ENCODE results near the gene LHFPL6.

LHFPL6 gene

GRCh38 chr13:39419068-39419467, 183.9 kb downstream of the LHFPL6 start:
- no peak overlapping the region for H2AK5ac ChIP-seq (ENCODE audit: low read depth, low read length)
- H3K9me3 ChIP-seq (replicated peaks in 1 of 2; ENCODE audit: control insufficient read depth in 2 of 2, insufficient read depth in 1 of 2, low read depth in 1 of 2, low read length in 2 of 2): no peaks in the 10 kb centered on the region
- H3K23ac ChIP-seq (ENCODE audit: low read depth, low read length, poor library complexity): no peak overlapping the region
- no peak overlapping the region for H3K4ac ChIP-seq (ENCODE audit: low read length)
- H4K8ac ChIP-seq (ENCODE audit: low read depth, low read length): no peak overlapping the region
- no peak overlapping the region for H2BK120ac ChIP-seq (ENCODE audit: low read depth, low read length)
- H3K18ac ChIP-seq (ENCODE audit: low read length): no peak overlapping the region
- H3K4me2 ChIP-seq (ENCODE audit: insufficient read depth, low read length, poor library complexity, severe bottlenecking): no peak overlapping the region
- no peak overlapping the region for H2BK15ac ChIP-seq (ENCODE audit: low read length)
- H2AFZ ChIP-seq (ENCODE audit: low read length): peak overlapping the region; percentile 56
- H2BK5ac ChIP-seq (ENCODE audit: low read length): no peak overlapping the region
- no peak overlapping the region for H3K14ac ChIP-seq (ENCODE audit: low read length)
- no peak overlapping the region for H3K4me3 ChIP-seq (ENCODE audit: low read length in 2 of 2)
- no peak for DNase-seq (ENCODE audit: low spot score)
- no peaks in the 10 kb centered on the region for H3K36me3 ChIP-seq (replicated peaks in 1 of 2; ENCODE audit: control insufficient read depth in 2 of 2, insufficient read depth in 2 of 2, low read length in 2 of 2)
- H3K4me1 ChIP-seq (ENCODE audit: control insufficient read depth in 2 of 2, insufficient read depth in 1 of 2, low read depth in 1 of 2, low read length in 2 of 2): peaks cover 6 to 58% of the 10 kb centered on the region in 2 donors
- H4K91ac ChIP-seq (ENCODE audit: low read depth, low read length, poor library complexity): no peak overlapping the region
- no peaks in the 10 kb centered on the region for H3K79me1 ChIP-seq (ENCODE audit: low read depth, low read length)
- no peaks in the 10 kb centered on the region for H3K27me3 ChIP-seq (ENCODE audit: control insufficient read depth in 3 of 3, insufficient read depth in 3 of 3, low read depth in 1 of 3, low read length in 3 of 3)
- H3K9ac ChIP-seq (ENCODE audit: low read depth, low read length, poor library complexity): no peak overlapping the region
- no peak overlapping the region for H2BK12ac ChIP-seq (ENCODE audit: low read length)
- no peak overlapping the region for H3K27ac ChIP-seq (replicated peaks; ENCODE audit: low read length)

DNA sequence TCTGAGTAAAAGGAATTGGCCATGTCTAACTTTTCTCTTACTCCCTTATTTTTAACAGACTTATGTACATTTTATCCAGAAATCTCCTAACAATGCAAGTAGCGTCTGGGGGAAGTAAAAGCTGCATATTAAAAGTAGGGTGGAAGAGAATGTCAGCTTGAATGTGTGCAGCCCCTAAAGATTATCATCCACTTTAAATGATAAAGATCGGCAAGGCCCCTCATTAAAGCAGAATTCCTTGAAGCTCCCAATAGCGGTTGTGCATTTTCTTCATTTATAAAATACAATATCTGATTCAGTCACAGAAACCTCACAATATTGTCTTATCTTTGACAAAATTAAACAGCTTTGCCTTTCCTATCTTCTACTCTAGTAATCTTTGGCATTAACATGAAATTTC, 184.6 kb downstream of the LHFPL6 start:
- H3K18ac ChIP-seq (ENCODE audit: low read length): no peak overlapping the region
- peak overlapping the region; percentile 14 for H2AFZ ChIP-seq (ENCODE audit: low read length)
- H3K23ac ChIP-seq (ENCODE audit: low read depth, low read length, poor library complexity): no peak overlapping the region
- H3K4me3 ChIP-seq (ENCODE audit: low read length in 2 of 2): peak overlapping the region in 1 of 2 donors; percentile 9
- H3K27ac ChIP-seq (replicated peaks; ENCODE audit: low read length): peak overlapping the region; percentile 32
- H3K4ac ChIP-seq (ENCODE audit: low read length): no peak overlapping the region
- no peak overlapping the region for H2BK5ac ChIP-seq (ENCODE audit: low read length)
- no peak overlapping the region for H2BK15ac ChIP-seq (ENCODE audit: low read length)
- no peak overlapping the region for H2BK120ac ChIP-seq (ENCODE audit: low read depth, low read length)
- H4K8ac ChIP-seq (ENCODE audit: low read depth, low read length): no peak overlapping the region
- H3K79me1 ChIP-seq (ENCODE audit: low read depth, low read length): no peaks in the 10 kb centered on the region
- no peak for DNase-seq (ENCODE audit: low spot score)
- WGBS, 2 donors (ENCODE audit: extremely low coverage in 2 of 2, insufficient read length in 2 of 2, insufficient replicate concordance in 1 of 2): no CpG with 5 or more reads among the region's 3 CpGs
- H4K91ac ChIP-seq (ENCODE audit: low read depth, low read length, poor library complexity): no peak overlapping the region
- H3K27me3 ChIP-seq (ENCODE audit: control insufficient read depth in 3 of 3, insufficient read depth in 3 of 3, low read depth in 1 of 3, low read length in 3 of 3): no peaks in the 10 kb centered on the region
- H3K36me3 ChIP-seq (replicated peaks in 1 of 2; ENCODE audit: control insufficient read depth in 2 of 2, insufficient read depth in 2 of 2, low read length in 2 of 2): no peaks in the 10 kb centered on the region
- H3K9ac ChIP-seq (ENCODE audit: low read depth, low read length, poor library complexity): no peak overlapping the region
- peaks cover 6 to 60% of the 10 kb centered on the region in 2 donors for H3K4me1 ChIP-seq (ENCODE audit: control insufficient read depth in 2 of 2, insufficient read depth in 1 of 2, low read depth in 1 of 2, low read length in 2 of 2)
- no peak overlapping the region for H2BK12ac ChIP-seq (ENCODE audit: low read length)
- H3K4me2 ChIP-seq (ENCODE audit: insufficient read depth, low read length, poor library complexity, severe bottlenecking): no peak overlapping the region
- no peak overlapping the region for H3K14ac ChIP-seq (ENCODE audit: low read length)
- no peaks in the 10 kb centered on the region for H3K9me3 ChIP-seq (replicated peaks in 1 of 2; ENCODE audit: control insufficient read depth in 2 of 2, insufficient read depth in 1 of 2, low read depth in 1 of 2, low read length in 2 of 2)
- no peak overlapping the region for H2AK5ac ChIP-seq (ENCODE audit: low read depth, low read length)

DNA sequence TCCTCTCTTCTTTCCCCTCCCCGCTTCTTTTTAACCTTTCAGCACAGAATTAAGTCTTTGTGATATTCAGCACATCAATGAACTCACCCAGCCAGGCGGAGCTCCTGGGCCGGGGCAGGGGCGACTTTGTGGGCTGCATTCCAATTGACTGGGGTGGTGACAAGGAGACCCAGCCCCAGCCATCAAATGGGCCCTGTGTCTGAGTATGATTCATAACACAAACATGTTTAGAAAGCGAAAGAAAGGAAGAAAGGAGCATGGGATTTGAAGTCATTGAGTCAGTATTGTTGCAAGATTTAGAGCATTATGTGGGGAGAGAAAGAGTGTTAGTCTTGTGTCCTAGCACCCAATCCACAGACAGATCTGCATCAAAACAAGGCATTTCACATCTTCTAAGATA, 185.3 kb downstream of the LHFPL6 start:
- Histone ChIP-seq H3K4me3 (ENCODE audit: low read length in 2 of 2) (peak overlapping the region in 1 of 2 donors; percentile 22), H4K91ac (ENCODE audit: low read depth, low read length, poor library complexity) (no peak overlapping the region), H3K18ac (ENCODE audit: low read length) (no peak overlapping the region), H3K9ac (ENCODE audit: low read depth, low read length, poor library complexity) (no peak overlapping the region), H2BK15ac (ENCODE audit: low read length) (no peak overlapping the region), H2AFZ (ENCODE audit: low read length) (peak overlapping the region; percentile 27), H2AK5ac (ENCODE audit: low read depth, low read length) (no peak overlapping the region), H3K9me3 (replicated peaks in 1 of 2; ENCODE audit: control insufficient read depth in 2 of 2, insufficient read depth in 1 of 2, low read depth in 1 of 2, low read length in 2 of 2) (no peaks in the 10 kb centered on the region), H4K8ac (ENCODE audit: low read depth, low read length) (no peak overlapping the region), H3K27me3 (ENCODE audit: control insufficient read depth in 3 of 3, insufficient read depth in 3 of 3, low read depth in 1 of 3, low read length in 3 of 3) (no peaks in the 10 kb centered on the region), H3K36me3 (replicated peaks in 1 of 2; ENCODE audit: control insufficient read depth in 2 of 2, insufficient read depth in 2 of 2, low read length in 2 of 2) (no peaks in the 10 kb centered on the region), H3K23ac (ENCODE audit: low read depth, low read length, poor library complexity) (no peak overlapping the region), H3K4me1 (ENCODE audit: control insufficient read depth in 2 of 2, insufficient read depth in 1 of 2, low read depth in 1 of 2, low read length in 2 of 2) (peaks cover 6 to 60% of the 10 kb centered on the region in 2 donors), H3K14ac (ENCODE audit: low read length) (no peak overlapping the region), H2BK120ac (ENCODE audit: low read depth, low read length) (no peak overlapping the region), H3K27ac (replicated peaks; ENCODE audit: low read length) (peak overlapping the region; percentile 32), H2BK12ac (ENCODE audit: low read length) (no peak overlapping the region), H2BK5ac (ENCODE audit: low read length) (no peak overlapping the region), H3K79me1 (ENCODE audit: low read depth, low read length) (no peaks in the 10 kb centered on the region), H3K4me2 (ENCODE audit: insufficient read depth, low read length, poor library complexity, severe bottlenecking) (peak overlapping the region; percentile 34), H3K4ac (ENCODE audit: low read length) (no peak overlapping the region)
- DNase-seq (ENCODE audit: low spot score): peak; percentile 49
- no CpG with 5 or more reads among the region's 5 CpGs for WGBS, 2 donors (ENCODE audit: extremely low coverage in 2 of 2, insufficient read length in 2 of 2, insufficient replicate concordance in 1 of 2)

DNA sequence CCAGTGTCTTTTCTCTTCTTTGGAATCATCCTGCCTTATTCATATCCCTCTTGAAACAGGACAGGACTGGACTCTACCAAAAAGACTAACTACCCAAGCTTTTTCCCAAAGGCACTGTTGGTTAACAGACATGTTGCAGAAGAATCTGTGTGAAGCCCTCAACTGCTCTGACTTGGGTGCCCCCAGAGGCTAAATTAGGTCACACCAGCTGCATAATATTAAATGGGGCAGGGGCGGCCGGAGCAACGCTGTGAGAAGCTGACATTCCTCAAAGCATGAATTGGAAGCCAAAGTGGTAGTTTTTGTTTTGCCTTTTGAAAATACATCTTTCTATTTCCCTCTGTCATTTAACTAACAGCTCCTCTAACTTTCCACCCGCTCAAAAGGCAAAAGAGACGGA, 185.9 kb downstream of the LHFPL6 start:
- Histone ChIP-seq H3K4ac (ENCODE audit: low read length) (no peak overlapping the region), H4K8ac (ENCODE audit: low read depth, low read length) (no peak overlapping the region), H3K18ac (ENCODE audit: low read length) (no peak overlapping the region), H2BK120ac (ENCODE audit: low read depth, low read length) (no peak overlapping the region), H3K4me2 (ENCODE audit: insufficient read depth, low read length, poor library complexity, severe bottlenecking) (peak overlapping the region; percentile 34), H3K79me1 (ENCODE audit: low read depth, low read length) (no peaks in the 10 kb centered on the region), H2AFZ (ENCODE audit: low read length) (peak overlapping the region; percentile 27), H3K27me3 (ENCODE audit: control insufficient read depth in 3 of 3, insufficient read depth in 3 of 3, low read depth in 1 of 3, low read length in 3 of 3) (no peaks in the 10 kb centered on the region), H3K9ac (ENCODE audit: low read depth, low read length, poor library complexity) (no peak overlapping the region), H3K4me1 (ENCODE audit: control insufficient read depth in 2 of 2, insufficient read depth in 1 of 2, low read depth in 1 of 2, low read length in 2 of 2) (peaks cover 6 to 64% of the 10 kb centered on the region in 2 donors), H3K4me3 (ENCODE audit: low read length in 2 of 2) (peak overlapping the region in 1 of 2 donors; percentile 22), H2AK5ac (ENCODE audit: low read depth, low read length) (no peak overlapping the region), H3K14ac (ENCODE audit: low read length) (no peak overlapping the region), H3K36me3 (replicated peaks in 1 of 2; ENCODE audit: control insufficient read depth in 2 of 2, insufficient read depth in 2 of 2, low read length in 2 of 2) (no peaks in the 10 kb centered on the region), H2BK15ac (ENCODE audit: low read length) (no peak overlapping the region), H2BK12ac (ENCODE audit: low read length) (no peak overlapping the region), H3K27ac (replicated peaks; ENCODE audit: low read length) (peak overlapping the region; percentile 32), H3K23ac (ENCODE audit: low read depth, low read length, poor library complexity) (no peak overlapping the region), H2BK5ac (ENCODE audit: low read length) (no peak overlapping the region), H4K91ac (ENCODE audit: low read depth, low read length, poor library complexity) (no peak overlapping the region), H3K9me3 (replicated peaks in 1 of 2; ENCODE audit: control insufficient read depth in 2 of 2, insufficient read depth in 1 of 2, low read depth in 1 of 2, low read length in 2 of 2) (no peaks in the 10 kb centered on the region)
- no CpG with 5 or more reads among the region's 5 CpGs for WGBS, 2 donors (ENCODE audit: extremely low coverage in 2 of 2, insufficient read length in 2 of 2, insufficient replicate concordance in 1 of 2)
- DNase-seq (ENCODE audit: low spot score): no peak

Measured in neuronal stem cell (in vitro differentiated cells).